Measurements from ENCODE around the gene RNASEH2A. TPM values are rescaled to one million over a fixed set of nuclear protein-coding genes. Genes with fewer than 3 reads are reported as not detected.
"Not testable (repeated sequence)": the region's sequence is repeated elsewhere in the genome, so short reads cannot be mapped to it uniquely, and the experiment has no call there.

RNASEH2A gene
- total RNA-seq, 2 donors from 2014 or later, result 20.8 to 63.5 TPM

- peak; percentile 63 to 80 for ATAC-seq
- Mint-ChIP-seq H3K27ac (no peak within 1 kb of the TSS), H3K4me1 (ENCODE audit: low read depth in 2 of 2) (peaks cover 17 to 29% of the 10 kb centered on the region in 2 donors)
Observed at GRCh38 chr19:12838182-12838885, 31.9 kb downstream of the RNASEH2A start, which contains the start of gene MAST1. TSS of gene MAST1 (plus strand) at chr19:12838515. CDS start at chr19:12838573, 58 bp downstream.

DNA sequence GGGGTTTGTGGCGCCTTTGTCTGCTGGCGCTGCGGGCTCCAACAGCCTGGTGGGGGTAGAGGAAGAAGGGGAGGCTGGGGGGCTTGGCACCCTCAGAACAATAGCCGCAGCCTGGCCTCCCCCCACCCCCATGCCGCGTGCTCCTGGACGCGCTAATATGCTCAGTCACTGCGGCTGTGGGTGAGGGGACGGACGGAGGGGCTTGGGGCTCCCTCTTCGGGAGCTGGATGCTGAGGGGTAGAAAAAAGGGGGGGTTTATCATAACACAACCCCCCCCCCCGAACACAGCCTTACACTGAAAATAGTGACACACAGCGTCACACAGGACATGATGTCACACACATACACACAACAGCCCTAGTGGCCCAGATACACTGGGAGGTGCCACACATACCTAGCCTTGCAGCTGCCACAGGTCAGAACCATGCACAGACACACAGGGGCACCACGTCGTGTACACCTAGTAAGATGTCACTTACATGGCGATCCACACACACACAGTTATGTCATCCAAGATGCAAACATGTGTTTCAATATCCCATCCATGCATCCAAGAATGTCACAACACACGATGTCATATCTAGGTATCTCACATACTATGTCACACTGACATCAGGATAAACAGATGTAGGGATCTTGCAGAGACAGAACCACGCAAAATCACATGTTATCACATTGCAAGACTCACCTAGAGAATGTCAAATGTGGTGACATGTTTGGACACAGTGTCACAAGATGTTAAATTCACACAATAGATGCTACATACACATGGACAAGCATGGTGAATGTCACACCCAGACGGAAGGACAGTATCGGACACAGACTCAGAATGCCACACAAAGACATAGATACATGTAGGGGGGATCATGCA lies 32.7 kb downstream of the RNASEH2A start:
- peak overlapping the region; percentile 80 for H3K4me3 Mint-ChIP-seq
- peaks cover 16 to 29% of the 10 kb centered on the region in 2 donors for H3K4me1 Mint-ChIP-seq (ENCODE audit: low read depth in 2 of 2)
- no peak overlapping the region for H3K27ac Mint-ChIP-seq
- DNase-seq (ENCODE audit: low spot score) (no peak), ATAC-seq (no peak)
- H3K27me3 Mint-ChIP-seq, result peaks cover 50 to 66% of the 10 kb centered on the region in 2 donors
- no peaks in the 10 kb centered on the region for H3K9me3 Mint-ChIP-seq
- peaks cover 10% of the 10 kb centered on the region for H3K36me3 Mint-ChIP-seq

More at GRCh38 chr19:12838182-12838885, 31.9 kb downstream of the RNASEH2A start, which contains the start of gene MAST1:
- no peak for DNase-seq (ENCODE audit: low spot score)
- peaks cover 10% of the 10 kb centered on the region for H3K36me3 Mint-ChIP-seq
- peaks cover 49 to 64% of the 10 kb centered on the region in 2 donors for H3K27me3 Mint-ChIP-seq
- no peaks in the 10 kb centered on the region for H3K9me3 Mint-ChIP-seq
- H3K4me3 Mint-ChIP-seq, result peak within 1 kb of the TSS; percentile 80

DNA sequence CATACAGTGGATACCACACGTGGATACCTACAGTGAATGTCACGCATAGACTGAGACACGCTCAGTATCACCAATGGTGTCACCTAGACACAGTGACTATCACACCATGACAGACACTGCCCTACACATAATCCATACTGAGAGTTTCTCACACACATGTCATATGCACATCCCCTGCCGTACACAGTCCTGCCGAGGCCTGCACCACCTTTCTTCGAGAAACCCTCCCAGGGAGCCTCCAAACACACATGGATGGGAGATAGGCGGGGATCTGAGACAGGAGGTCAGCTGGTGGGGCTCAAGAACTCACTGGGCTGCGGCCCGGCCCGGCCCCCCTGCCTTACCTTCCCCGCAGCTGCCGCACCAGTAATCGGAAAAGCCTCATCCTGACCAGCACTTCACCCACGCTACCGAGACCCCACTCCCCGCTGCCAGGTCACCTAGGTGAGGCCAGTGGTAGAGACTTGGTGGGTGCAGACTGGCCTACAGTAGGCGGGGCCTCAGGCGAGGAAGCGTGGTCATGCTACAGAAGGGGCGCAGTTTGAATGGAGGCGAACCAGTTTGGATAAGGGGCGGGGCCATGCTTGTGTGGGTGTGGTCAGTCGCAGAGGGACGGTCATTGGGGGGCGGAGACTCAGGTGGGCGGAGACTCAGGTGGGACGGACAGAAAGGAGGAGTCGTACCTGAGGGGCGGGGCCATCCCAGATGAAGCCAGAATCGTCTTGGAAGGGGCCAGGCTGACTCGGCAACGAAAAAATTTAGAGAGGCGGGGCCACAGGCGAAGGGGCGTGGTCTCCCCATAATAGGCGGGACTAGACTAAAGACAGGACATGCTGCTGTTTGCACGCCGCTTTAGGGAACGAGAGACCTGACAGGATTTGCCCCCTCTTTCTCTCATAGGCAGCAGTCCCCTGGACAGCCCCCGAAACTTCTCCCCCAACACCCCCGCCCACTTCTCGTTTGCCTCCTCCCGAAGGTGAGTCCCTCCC lies 34.0 kb downstream of the RNASEH2A start:
- ATAC-seq (peak; percentile 41 to 68), DNase-seq (ENCODE audit: low spot score) (no peak)
- Mint-ChIP-seq H3K36me3 (peaks cover 10% of the 10 kb centered on the region), H3K4me1 (ENCODE audit: low read depth in 2 of 2) (peaks cover 14 to 23% of the 10 kb centered on the region in 2 donors), H3K27ac (no peak overlapping the region), H3K9me3 (no peaks in the 10 kb centered on the region), H3K4me3 (no peak overlapping the region), H3K27me3 (peaks cover 47 to 65% of the 10 kb centered on the region in 2 donors)

DNA sequence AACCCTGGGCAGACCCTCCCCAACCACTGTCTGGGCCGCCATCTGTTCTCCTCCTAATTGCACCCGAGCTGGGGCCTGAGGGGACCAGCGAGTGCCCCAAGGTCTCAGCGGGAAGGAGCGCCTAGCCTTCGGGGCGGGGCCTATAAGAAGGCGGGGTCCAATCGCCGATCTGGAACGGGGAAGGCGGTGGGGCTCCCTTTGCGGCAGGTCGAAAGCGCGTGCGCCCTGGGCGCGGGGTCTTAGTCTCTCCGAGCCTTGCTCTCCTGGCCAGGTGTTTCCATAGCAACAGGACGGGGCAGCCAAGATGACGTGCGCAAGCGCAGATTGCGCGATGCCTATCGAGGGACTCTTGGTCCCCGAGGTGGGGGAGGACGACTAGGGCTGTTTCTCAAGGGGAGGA lies 34.7 kb downstream of the RNASEH2A start:
- DNase-seq (ENCODE audit: low spot score), result no peak
- Mint-ChIP-seq H3K4me3 (peak overlapping the region; percentile 50), H3K9me3 (no peaks in the 10 kb centered on the region), H3K27me3 (peaks cover 47 to 68% of the 10 kb centered on the region in 2 donors), H3K36me3 (peaks cover 10% of the 10 kb centered on the region), H3K27ac (no peak overlapping the region), H3K4me1 (ENCODE audit: low read depth in 2 of 2) (peaks cover 14 to 23% of the 10 kb centered on the region in 2 donors)
- ATAC-seq, result peak; percentile 7 to 29

DNA sequence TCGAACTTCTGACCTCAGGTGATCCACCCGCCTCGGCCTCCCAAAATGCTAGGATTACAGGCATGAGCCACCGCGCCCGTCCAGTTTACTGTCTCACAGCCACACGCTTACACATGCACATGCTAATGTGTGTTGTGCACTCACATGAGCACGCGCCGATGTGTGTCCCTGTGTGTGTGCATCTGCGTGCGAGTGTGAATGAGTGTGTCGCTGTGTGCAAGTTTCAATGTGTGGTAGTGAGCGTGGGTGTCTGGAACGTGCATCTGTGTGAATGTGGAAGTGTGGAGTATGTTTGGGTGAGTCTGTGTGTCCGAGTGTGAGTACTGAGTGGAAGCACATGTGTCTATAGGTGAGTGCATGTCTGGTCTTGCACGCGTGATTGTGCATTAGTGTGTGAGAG lies 36.1 kb downstream of the RNASEH2A start:
- Mint-ChIP-seq H3K9me3 (no peaks in the 10 kb centered on the region), H3K4me3 (no peak overlapping the region), H3K27ac (no peak overlapping the region), H3K27me3 (peaks cover 39 to 62% of the 10 kb centered on the region in 2 donors), H3K4me1 (ENCODE audit: low read depth in 2 of 2) (peaks cover 17 to 23% of the 10 kb centered on the region in 2 donors), H3K36me3 (peaks cover 10% of the 10 kb centered on the region)
- ATAC-seq (no peak), DNase-seq (ENCODE audit: low spot score) (no peak)

- Mint-ChIP-seq H3K4me3 (no peak overlapping the region), H3K36me3 (peaks cover 10% of the 10 kb centered on the region), H3K9me3 (no peaks in the 10 kb centered on the region), H3K27ac (no peak overlapping the region), H3K4me1 (ENCODE audit: low read depth in 2 of 2) (peaks cover 21 to 23% of the 10 kb centered on the region in 2 donors), H3K27me3 (peaks cover 37 to 57% of the 10 kb centered on the region in 2 donors)
- DNase-seq (ENCODE audit: low spot score), result no peak
- ATAC-seq, result no peak
Observed at GRCh38 chr19:12843328-12843727, 36.9 kb downstream of the RNASEH2A start.

- Mint-ChIP-seq H3K4me1 (ENCODE audit: low read depth in 2 of 2) (peaks cover 19 to 21% of the 10 kb centered on the region in 2 donors), H3K27ac (no peak overlapping the region), H3K4me3 (no peak overlapping the region), H3K27me3 (peaks cover 37 to 53% of the 10 kb centered on the region in 2 donors), H3K9me3 (no peaks in the 10 kb centered on the region), H3K36me3 (peaks cover 9% of the 10 kb centered on the region)
- ATAC-seq (no peak), DNase-seq (ENCODE audit: low spot score) (no peak)
Observed at GRCh38 chr19:12843999-12844732, 37.8 kb downstream of the RNASEH2A start.

GRCh38 chr19:12846613-12847012 lies 40.2 kb downstream of the RNASEH2A start:
- peaks cover 20 to 30% of the 10 kb centered on the region in 2 donors for H3K27me3 Mint-ChIP-seq
- ATAC-seq, H3K4me3 Mint-ChIP-seq: not testable (repeated sequence)

GRCh38 chr19:12847159-12848139 lies 41.1 kb downstream of the RNASEH2A start:
- Mint-ChIP-seq H3K9me3 (no peaks in the 10 kb centered on the region), H3K36me3 (no peaks in the 10 kb centered on the region), H3K27me3 (peaks cover 15 to 22% of the 10 kb centered on the region in 2 donors), H3K4me1 (ENCODE audit: low read depth in 2 of 2) (peaks cover 0 to 9% of the 10 kb centered on the region in 2 donors), H3K27ac (no peak overlapping the region), H3K4me3 (no peak overlapping the region)
- DNase-seq (ENCODE audit: low spot score), result peak; percentile 84
- peak; percentile 95 to 96 for ATAC-seq

More at GRCh38 chr19:12846613-12847012, 40.2 kb downstream of the RNASEH2A start:
- not testable (repeated sequence) for H3K36me3 Mint-ChIP-seq; H3K4me1 Mint-ChIP-seq (ENCODE audit: low read depth in 2 of 2); H3K27ac Mint-ChIP-seq; DNase-seq (ENCODE audit: low spot score); H3K9me3 Mint-ChIP-seq

- no peak overlapping the region for H3K4me3 Mint-ChIP-seq
- H3K27ac Mint-ChIP-seq, result no peak overlapping the region
- no peaks in the 10 kb centered on the region for H3K9me3 Mint-ChIP-seq
- H3K4me1 Mint-ChIP-seq (ENCODE audit: low read depth in 2 of 2), result no peaks in the 10 kb centered on the region
- no peaks in the 10 kb centered on the region for H3K36me3 Mint-ChIP-seq
- no peak for ATAC-seq
- DNase-seq (ENCODE audit: low spot score), result no peak
- no peaks in the 10 kb centered on the region for H3K27me3 Mint-ChIP-seq
Observed at GRCh38 chr19:12856653-12857052, 50.3 kb downstream of the RNASEH2A start.

- DNase-seq (ENCODE audit: low spot score) (no peak), ATAC-seq (no peak)
- Mint-ChIP-seq H3K36me3 (no peaks in the 10 kb centered on the region), H3K27ac (no peak overlapping the region), H3K9me3 (no peaks in the 10 kb centered on the region), H3K4me3 (no peak overlapping the region), H3K27me3 (no peaks in the 10 kb centered on the region), H3K4me1 (ENCODE audit: low read depth in 2 of 2) (no peaks in the 10 kb centered on the region)
Observed at GRCh38 chr19:12858041-12858928, 51.9 kb downstream of the RNASEH2A start.
